ENCODE measurements around the gene PAK2.
"Not testable (repeated sequence)": the region's sequence is repeated elsewhere in the genome, so short reads cannot be mapped to it uniquely, and the experiment has no call there.

PAK2 gene

DNA sequence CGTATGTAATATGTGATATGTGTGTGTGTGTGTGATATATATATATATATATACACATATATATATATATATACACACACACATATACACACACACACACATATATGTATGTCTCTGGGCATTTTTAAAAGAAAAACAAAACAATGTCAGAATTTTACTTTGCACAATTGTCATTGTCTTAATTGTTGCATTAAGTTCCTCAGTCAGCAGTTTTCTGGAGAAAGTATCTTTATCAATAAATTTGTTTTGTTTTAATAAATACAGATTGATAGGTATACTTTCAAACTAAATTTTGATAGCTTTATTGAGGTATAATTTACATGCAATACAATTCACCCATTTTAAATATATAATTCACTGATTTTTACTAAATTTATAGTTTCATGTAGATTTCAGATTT is 65.1 kb downstream of the PAK2 start:
- H3K27ac ChIP-seq: no peak overlapping the region
- TF ChIP-seq, protein P1, sequence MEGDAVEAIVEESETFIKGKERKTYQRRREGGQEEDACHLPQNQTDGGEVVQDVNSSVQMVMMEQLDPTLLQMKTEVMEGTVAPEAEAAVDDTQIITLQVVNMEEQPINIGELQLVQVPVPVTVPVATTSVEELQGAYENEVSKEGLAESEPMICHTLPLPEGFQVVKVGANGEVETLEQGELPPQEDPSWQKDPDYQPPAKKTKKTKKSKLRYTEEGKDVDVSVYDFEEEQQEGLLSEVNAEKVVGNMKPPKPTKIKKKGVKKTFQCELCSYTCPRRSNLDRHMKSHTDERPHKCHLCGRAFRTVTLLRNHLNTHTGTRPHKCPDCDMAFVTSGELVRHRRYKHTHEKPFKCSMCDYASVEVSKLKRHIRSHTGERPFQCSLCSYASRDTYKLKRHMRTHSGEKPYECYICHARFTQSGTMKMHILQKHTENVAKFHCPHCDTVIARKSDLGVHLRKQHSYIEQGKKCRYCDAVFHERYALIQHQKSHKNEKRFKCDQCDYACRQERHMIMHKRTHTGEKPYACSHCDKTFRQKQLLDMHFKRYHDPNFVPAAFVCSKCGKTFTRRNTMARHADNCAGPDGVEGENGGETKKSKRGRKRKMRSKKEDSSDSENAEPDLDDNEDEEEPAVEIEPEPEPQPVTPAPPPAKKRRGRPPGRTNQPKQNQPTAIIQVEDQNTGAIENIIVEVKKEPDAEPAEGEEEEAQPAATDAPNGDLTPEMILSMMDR (IDR thresholded peaks at IDR 0.05): no peak
- no peak for TF ChIP-seq ZFX (IDR thresholded peaks at IDR 0.05; ENCODE audit: borderline replicate concordance)

DNA sequence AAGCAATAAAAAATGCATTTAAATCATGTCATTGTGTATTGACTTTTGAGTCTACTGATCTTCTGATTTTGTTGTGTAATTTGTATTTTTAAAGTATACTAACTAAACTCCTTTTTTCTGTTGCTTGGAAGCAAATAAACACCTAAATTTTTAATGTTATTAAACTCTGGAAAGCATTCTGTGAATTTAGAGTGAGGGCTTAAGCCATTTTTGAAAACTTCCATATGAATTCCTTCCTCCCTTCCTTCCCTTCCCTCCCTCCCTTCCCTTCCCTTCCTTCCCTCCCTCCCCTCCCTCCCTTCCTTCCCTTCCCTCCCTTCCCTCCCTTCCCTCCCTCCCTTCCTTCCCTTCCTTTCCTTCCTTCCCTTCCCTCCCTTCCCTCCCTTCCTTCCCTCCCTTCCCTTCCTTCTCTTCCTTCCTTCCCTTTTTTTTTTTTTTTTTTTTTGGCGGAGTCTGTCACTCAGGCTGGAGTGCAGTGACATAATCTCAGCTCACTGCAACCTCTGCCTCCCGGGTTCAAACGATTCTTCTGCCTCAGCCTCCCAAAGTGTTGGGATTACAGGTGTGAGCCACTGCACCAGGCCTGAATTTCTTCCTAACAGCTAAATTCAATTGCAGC is 71.4 kb downstream of the PAK2 start:
- H3K27ac ChIP-seq: no peak overlapping the region
- TF ChIP-seq, protein P1 (IDR thresholded peaks at IDR 0.05): no peak
- TF ChIP-seq ZFX (IDR thresholded peaks at IDR 0.05; ENCODE audit: borderline replicate concordance): no peak

DNA sequence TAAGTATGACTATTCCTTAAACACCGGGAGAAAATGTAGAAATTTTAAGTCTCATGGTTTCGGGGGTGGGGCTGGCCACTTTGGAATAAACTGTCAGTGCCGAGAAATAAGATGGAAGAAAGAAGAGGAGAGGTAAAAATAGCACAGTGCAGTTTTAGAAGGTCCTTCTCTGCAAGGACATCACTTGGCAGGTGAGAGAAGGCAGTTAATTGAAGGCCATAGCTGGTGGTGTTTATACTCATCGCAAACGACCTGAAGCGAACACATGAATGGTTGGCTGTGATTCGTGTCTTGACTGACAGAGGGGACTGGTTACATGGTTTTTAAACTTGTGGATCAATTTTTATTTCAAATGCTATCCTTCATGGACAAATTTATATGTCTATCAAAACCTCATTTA is 73.2 kb downstream of the PAK2 start:
- H3K27ac ChIP-seq: no peak overlapping the region
- TF ChIP-seq, protein P1 (IDR thresholded peaks at IDR 0.05): no peak
- TF ChIP-seq ZFX (IDR thresholded peaks at IDR 0.05; ENCODE audit: borderline replicate concordance): no peak

DNA sequence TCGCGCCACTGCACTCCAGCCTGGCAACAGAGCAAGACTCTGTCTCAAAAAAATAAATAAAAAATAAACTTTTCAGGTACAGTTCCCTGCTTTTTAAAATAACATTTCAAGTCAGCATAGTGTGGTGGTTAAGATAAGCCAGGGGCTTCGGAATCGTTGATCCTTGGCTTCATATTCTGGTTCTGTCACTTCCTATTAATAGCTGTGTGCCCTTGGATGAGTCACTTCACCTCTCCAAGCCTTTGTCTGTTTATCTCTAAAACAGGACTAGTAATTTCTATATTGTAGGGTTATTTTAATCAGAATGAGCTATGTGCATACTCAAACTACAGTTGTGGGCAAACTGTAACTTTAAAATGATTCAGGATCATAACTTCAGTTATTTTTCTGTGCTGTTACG is 74.2 kb downstream of the PAK2 start:
- no peak for TF ChIP-seq ZFX (IDR thresholded peaks at IDR 0.05; ENCODE audit: borderline replicate concordance)
- TF ChIP-seq, protein P1 (IDR thresholded peaks at IDR 0.05): no peak

DNA sequence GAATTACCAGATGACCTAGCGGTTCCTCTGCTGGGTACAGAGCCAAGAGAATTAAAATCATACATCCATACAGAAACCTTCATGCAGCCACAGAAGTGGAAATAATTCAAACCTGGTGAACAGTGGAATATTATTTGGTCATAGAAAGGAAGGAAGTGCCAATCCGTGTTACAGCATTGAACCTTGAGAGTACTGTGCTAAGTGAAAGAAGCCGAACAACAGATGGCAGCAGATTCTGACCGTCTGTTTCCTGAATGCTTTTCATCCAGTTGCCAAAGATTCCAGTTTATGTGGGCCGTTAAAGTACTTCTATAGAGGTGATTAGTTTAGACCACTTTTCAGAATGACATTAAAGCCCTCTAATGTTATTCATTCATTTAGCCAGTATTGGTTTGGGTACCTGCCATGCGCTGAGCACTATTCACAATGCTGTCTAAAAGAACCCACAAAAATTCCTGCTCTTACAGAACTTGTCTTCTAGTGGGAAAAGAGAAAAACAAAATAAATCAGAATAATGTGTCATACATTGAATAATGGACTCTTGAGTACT is 82.2 kb downstream of the PAK2 start:
- TF ChIP-seq, protein P1 (IDR thresholded peaks at IDR 0.05): no peak
- TF ChIP-seq ZFX (IDR thresholded peaks at IDR 0.05; ENCODE audit: borderline replicate concordance): no peak
- no peak overlapping the region for H3K27ac ChIP-seq

More for the DNA sequence above, 74.2 kb downstream of the PAK2 start:
- no peak overlapping the region for H3K27ac ChIP-seq

DNA sequence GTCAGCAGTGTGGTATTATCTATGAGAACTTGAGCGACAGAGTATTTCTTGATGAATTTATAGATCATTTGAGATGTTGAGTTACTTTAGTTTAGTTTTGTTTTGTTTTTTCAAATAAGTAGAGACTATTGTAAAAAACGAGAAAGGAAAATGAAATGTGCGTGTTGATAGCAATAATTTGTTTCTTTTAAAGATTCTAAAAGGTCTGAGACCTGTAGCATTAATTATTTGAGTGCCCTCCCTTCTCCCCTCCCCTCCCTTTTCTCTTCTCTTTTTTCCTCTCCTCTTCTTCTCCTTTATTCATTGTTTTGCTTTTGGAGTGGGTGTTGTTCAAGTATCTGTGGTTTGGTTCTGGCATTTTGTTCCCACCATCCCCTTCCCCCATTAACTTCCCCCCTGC is 90.0 kb downstream of the PAK2 start:
- H3K27ac ChIP-seq: not testable (repeated sequence)

DNA sequence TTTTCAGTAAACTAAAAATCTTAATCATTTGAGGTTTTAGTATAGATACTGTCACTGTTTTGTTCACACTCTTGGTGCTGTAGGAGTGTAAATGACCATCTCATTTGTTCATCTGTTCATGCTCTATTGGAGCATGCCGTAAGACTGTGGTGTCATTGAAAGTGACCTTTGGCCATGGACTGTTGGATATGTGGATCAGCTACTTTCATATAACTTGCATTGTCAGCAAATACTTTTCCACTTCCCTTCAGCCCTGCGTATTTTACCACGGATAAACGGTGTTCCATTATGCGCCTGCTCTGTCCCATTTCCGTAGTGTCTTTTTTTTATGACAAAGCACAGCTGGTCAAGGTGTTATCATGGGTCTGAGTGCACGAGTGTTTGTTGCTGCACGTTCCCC is 95.4 kb downstream of the PAK2 start:
- no peak for TF ChIP-seq ZFX (IDR thresholded peaks at IDR 0.05; ENCODE audit: borderline replicate concordance)
- TF ChIP-seq, protein P1 (IDR thresholded peaks at IDR 0.05): no peak

DNA sequence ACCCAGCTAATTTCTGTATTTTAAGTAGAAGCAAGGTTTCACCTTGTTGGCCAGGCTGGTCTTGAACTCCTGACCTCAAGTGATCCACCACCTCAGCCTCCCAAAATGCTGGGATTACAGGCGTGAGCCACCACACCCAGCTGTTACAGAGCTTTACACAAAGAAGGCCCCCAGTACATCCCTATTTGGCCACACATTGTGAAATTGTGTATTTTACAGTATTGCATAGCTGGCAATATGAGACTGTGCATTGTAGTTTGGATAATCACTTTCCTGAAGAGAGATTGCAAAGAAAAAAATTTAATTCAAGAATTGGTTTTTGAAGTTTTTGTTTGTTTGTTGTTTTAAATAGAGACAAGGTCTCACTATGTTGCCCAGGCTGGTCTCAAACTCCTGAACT is 97.0 kb downstream of the PAK2 start:
- not testable (repeated sequence) for H3K27ac ChIP-seq

More for the DNA sequence above, 95.4 kb downstream of the PAK2 start:
- H3K27ac ChIP-seq: no peak overlapping the region
